ENCODE results near the gene DIPK1A.

Gene DIPK1A

GRCh38 chr1:92910081-92910480 lies 51.2 kb downstream of the DIPK1A start:
- H3K4me3 ChIP-seq (replicated peaks; ENCODE audit: low read depth, low read length), result no peak overlapping the region
- H3K27me3 ChIP-seq (replicated peaks; ENCODE audit: control insufficient read depth, insufficient read depth, low read length), result no peaks in the 10 kb centered on the region
- no peak for DNase-seq (ENCODE audit: extremely low read depth, insufficient read length)
- H3K36me3 ChIP-seq (ENCODE audit: control insufficient read depth, insufficient read depth, low read length), result no peaks in the 10 kb centered on the region; the same call in 1 of the 2 replicates
- TF ChIP-seq, protein P1, sequence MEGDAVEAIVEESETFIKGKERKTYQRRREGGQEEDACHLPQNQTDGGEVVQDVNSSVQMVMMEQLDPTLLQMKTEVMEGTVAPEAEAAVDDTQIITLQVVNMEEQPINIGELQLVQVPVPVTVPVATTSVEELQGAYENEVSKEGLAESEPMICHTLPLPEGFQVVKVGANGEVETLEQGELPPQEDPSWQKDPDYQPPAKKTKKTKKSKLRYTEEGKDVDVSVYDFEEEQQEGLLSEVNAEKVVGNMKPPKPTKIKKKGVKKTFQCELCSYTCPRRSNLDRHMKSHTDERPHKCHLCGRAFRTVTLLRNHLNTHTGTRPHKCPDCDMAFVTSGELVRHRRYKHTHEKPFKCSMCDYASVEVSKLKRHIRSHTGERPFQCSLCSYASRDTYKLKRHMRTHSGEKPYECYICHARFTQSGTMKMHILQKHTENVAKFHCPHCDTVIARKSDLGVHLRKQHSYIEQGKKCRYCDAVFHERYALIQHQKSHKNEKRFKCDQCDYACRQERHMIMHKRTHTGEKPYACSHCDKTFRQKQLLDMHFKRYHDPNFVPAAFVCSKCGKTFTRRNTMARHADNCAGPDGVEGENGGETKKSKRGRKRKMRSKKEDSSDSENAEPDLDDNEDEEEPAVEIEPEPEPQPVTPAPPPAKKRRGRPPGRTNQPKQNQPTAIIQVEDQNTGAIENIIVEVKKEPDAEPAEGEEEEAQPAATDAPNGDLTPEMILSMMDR (IDR thresholded peaks at IDR 0.05; ENCODE audit: insufficient read depth, low read length, poor library complexity, severe bottlenecking), result no peak

DNA sequence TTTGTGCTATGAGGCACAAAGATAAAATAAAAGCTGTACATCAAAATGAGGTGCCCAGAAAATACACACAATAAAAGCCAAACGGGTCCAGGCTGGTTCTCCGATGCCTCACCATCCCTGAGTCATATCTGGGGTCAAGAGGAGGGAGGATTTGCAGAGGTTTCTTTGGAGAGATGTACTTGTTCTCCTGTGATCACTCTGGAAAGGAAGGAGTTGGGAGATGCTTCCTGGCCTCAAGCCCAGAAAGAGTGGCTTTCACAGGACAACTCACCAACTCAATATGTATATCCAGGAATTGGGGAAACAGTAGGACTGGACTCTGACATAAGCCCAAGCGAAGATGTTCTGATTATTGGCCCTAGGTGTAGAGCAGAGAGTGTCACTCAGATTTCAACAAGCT lies 51.9 kb downstream of the DIPK1A start:
- no peaks in the 10 kb centered on the region; the same call in 1 of the 2 replicates for H3K36me3 ChIP-seq (ENCODE audit: control insufficient read depth, insufficient read depth, low read length)
- H3K27me3 ChIP-seq (replicated peaks; ENCODE audit: control insufficient read depth, insufficient read depth, low read length), result no peaks in the 10 kb centered on the region
- no peak for DNase-seq (ENCODE audit: extremely low read depth, insufficient read length)
- TF ChIP-seq, protein P1 (IDR thresholded peaks at IDR 0.05; ENCODE audit: insufficient read depth, low read length, poor library complexity, severe bottlenecking), result no peak
- no peak overlapping the region for H3K4me3 ChIP-seq (replicated peaks; ENCODE audit: low read depth, low read length)

DNA sequence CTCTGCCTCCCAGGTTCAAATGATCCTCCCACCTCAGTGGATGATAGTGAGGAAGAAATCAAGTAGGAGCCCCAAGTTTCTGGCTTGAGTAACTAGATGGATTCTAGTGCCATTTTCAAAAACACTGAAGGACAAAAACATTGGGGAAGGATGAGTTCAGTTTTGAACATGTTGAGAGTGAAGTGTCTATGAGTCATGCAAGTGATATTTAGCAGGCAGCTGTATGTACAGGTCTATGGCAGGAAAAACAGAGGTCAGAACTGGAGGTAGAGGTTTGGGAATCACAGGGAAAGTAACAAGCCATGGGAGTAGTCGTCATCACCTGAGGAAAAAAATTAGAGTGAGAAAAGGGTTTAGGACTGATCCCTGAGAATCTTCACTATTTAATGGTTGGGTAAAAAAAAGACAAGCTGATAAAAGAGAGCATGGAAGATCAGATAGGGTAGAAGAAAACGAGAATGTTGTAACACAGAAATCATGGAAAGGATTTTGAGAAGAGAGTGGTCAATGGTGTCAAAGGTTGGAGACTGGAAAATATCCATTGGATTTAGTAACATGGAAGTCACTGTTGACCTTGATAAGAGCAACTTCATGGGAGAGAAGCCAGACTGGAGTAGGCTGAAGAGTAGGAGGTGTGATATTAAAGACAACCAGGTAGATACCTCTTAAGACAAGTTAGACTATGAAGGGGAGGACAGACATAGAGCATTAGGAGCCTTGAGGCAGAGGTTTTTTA lies 53.1 kb downstream of the DIPK1A start:
- no peaks in the 10 kb centered on the region for H3K27me3 ChIP-seq (replicated peaks; ENCODE audit: control insufficient read depth, insufficient read depth, low read length)
- no peaks in the 10 kb centered on the region; the same call in 1 of the 2 replicates for H3K36me3 ChIP-seq (ENCODE audit: control insufficient read depth, insufficient read depth, low read length)
- no peak for DNase-seq (ENCODE audit: extremely low read depth, insufficient read length)
- H3K4me3 ChIP-seq (replicated peaks; ENCODE audit: low read depth, low read length), result no peak overlapping the region
- TF ChIP-seq, protein P1 (IDR thresholded peaks at IDR 0.05; ENCODE audit: insufficient read depth, low read length, poor library complexity, severe bottlenecking), result no peak

DNA sequence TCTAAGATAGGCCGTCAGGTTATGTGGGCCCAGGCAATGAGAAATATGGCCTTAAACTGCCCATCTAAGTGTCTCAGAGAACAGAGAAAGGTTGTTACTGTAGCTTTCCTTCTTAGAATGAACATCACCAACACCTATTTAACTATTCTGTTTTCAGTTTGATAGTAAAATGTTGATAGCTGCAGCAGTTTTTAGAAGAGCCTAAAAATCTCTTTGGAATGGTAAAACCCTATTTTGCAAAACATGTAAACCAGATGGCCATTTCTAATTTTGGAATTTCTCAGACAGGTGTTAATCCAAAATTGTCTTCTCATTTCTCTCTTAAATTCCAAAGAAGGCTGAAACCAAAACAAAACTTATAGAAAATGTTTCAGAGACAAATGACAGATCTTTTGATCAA lies 57.5 kb downstream of the DIPK1A start:
- no peaks in the 10 kb centered on the region for H3K27me3 ChIP-seq (replicated peaks; ENCODE audit: control insufficient read depth, insufficient read depth, low read length)
- TF ChIP-seq, protein P1 (IDR thresholded peaks at IDR 0.05; ENCODE audit: insufficient read depth, low read length, poor library complexity, severe bottlenecking), result no peak
- H3K36me3 ChIP-seq (ENCODE audit: control insufficient read depth, insufficient read depth, low read length), result no peaks in the 10 kb centered on the region; the same call in 1 of the 2 replicates
- DNase-seq (ENCODE audit: extremely low read depth, insufficient read length), result no peak
- no peak overlapping the region; the same call in 1 of the 2 replicates for H3K4me3 ChIP-seq (replicated peaks; ENCODE audit: low read depth, low read length)

DNA sequence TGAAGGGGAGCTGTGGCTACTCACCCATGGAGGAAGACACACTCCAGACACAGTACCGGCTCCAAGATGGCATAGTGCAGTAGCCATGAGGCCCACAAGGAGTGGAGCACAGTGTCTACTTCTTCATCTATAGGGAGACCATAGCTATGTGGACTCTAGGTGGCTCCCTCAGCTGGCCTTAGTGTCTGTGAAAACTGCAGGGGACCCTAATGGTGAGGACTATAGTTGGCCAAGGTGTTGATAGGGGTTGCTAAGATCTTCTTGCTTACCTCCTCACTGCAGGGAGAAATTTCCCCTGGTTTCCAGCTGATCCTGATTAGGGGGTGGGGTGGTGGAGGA lies 58.9 kb downstream of the DIPK1A start:
- TF ChIP-seq, protein P1 (IDR thresholded peaks at IDR 0.05; ENCODE audit: insufficient read depth, low read length, poor library complexity, severe bottlenecking), result no peak
- Histone ChIP-seq H3K36me3 (ENCODE audit: control insufficient read depth, insufficient read depth, low read length) (no peaks in the 10 kb centered on the region; the same call in 1 of the 2 replicates), H3K27me3 (replicated peaks; ENCODE audit: control insufficient read depth, insufficient read depth, low read length) (no peaks in the 10 kb centered on the region), H3K4me3 (replicated peaks; ENCODE audit: low read depth, low read length) (no peak overlapping the region)
- no peak for DNase-seq (ENCODE audit: extremely low read depth, insufficient read length)
